ENCODE results near the gene POU1F1.

POU1F1 gene

DNA sequence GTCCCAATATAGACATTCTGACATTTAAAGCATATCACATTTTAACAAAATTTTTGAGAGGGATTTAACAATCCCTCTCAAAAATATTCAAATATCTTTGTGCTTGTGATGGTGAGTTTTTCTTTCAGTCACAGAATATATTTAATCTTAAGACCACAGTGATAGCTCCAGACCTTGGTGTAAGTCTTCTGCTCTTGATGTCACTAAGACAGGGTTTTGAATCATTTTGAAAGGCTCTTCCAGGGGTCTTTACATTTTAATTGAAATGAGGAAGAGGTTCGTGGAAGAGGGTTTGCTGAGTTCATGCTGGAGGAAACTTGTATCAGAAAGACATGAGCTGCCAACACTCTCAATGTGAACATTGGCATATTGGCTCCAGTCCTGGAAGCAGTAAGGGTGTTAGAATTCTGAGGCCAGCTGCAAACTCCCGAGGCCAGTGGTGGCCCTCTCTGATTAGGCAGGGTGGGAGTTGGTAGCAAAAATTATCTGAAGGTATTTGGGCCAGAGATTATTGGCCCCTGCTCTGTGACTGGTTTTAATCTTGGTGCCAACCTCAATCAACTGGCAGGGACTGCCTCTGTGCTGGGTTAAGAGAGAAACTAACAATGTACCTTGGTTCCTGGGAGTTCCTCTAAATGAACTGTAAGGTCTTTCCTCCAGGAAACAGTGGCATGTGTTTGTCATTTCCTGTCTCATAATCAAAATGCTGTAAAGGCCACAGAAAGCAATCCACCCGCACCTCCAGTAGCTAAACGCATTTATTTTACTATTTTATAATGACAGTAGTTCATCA, 5.3 kb downstream of the POU1F1 start:
- DNase-seq (ENCODE audit: extremely low read depth, low read depth): no peak
- TF ChIP-seq, protein P1, sequence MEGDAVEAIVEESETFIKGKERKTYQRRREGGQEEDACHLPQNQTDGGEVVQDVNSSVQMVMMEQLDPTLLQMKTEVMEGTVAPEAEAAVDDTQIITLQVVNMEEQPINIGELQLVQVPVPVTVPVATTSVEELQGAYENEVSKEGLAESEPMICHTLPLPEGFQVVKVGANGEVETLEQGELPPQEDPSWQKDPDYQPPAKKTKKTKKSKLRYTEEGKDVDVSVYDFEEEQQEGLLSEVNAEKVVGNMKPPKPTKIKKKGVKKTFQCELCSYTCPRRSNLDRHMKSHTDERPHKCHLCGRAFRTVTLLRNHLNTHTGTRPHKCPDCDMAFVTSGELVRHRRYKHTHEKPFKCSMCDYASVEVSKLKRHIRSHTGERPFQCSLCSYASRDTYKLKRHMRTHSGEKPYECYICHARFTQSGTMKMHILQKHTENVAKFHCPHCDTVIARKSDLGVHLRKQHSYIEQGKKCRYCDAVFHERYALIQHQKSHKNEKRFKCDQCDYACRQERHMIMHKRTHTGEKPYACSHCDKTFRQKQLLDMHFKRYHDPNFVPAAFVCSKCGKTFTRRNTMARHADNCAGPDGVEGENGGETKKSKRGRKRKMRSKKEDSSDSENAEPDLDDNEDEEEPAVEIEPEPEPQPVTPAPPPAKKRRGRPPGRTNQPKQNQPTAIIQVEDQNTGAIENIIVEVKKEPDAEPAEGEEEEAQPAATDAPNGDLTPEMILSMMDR (IDR thresholded peaks at IDR 0.05; ENCODE audit: low read depth, low read length): no peak

DNA sequence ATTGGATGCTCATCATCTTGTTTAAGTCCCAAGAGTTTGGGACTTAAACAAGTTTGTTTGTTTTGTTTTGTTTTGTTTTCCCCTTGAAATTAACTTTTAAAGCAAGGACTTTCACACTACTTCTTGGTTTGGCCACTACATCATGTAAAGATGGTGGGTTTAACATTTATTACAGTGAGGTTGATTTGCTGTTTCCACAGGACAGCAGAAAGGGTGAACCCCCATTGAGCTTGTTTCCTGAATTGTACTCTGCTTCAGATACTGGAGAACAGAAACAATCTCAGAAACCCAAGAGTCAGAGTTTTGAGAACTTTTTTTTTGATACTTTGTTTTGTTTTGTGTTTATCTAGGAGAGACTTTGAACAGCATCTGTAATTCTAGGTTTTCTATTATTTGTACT, 6.7 kb downstream of the POU1F1 start:
- TF ChIP-seq, protein P1 (IDR thresholded peaks at IDR 0.05; ENCODE audit: low read depth, low read length): no peak
- DNase-seq (ENCODE audit: extremely low read depth, low read depth): no peak

DNA sequence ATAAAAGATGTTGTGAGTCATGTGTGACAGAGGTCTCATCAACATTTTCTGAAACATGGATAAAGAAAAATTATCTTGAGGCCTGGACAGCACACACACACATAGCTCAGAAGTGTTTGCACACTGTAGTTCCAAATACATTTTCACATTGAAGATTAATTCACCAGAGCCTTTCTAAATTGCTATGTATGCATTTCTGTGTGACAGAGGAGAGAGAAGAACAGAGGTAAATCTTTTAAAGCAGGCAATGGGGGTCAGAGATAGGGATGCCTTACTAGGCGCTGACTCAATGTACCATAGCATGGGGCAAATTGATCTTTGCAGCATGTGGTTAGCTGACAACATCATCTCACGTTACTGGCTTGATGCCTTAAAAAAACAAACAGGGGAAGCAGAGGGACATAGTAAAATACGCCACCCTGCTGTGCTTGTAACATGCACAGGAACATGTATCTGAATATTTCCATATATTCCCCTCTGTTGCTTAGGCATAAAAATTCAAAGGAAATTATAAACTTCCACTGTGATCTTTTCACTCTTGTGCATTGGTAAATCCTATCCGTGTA, 7.7 kb downstream of the POU1F1 start:
- TF ChIP-seq, protein P1 (IDR thresholded peaks at IDR 0.05; ENCODE audit: low read depth, low read length): no peak
- no peak for DNase-seq (ENCODE audit: extremely low read depth, low read depth)

DNA sequence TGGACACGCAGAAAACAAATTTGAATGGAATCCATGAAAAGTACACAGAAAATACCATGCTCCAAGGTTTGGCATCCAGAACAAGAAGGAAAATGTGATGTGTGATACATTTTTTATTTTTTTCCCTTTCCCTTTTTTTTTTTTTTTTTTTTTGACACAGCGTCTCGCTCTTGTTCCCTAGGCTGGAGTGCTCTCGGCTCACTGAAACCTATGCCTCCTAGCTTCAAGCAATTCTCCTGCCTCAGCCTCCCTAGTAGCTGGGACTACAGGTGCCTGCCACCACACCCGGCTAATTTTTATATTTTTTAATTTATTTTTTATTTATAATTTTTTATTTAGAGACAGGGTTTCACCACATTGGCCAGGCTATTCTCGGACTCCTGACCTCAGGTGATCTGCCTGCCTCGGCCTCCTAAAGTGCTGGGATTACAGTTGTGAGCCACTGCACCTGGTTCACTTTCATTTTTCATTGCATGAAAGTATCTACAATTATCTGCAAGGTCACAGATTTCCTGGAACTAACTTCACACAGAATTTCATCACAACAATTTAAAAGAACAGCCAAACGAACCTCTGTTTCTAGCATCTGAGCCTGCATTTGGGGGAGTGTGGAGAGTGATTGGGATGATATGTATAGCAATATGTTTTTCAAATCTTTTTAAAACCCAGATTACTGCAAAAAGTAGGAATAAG, 8.3 kb downstream of the POU1F1 start:
- TF ChIP-seq, protein P1 (IDR thresholded peaks at IDR 0.05; ENCODE audit: low read depth, low read length): no peak
- DNase-seq (ENCODE audit: extremely low read depth, low read depth): no peak

DNA sequence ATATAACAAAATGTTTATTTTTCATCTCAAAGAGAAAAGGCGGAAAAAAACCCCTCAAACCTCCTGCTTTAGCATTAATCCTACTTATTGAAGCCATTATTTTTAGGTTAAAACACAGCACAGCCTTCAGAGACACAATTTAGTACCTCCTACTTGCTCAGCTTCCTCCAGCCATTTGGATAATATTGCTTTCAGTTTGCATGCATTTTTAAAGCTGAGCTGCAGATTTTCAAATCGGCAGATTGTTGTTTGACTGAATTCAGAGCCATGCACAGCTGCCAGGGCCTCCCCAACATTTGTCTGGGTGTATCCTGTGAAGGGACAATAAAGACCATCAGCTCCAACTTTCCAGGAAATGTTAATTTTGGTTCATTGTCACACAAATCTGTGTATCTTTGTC, 14.5 kb downstream of the POU1F1 start:
- DNase-seq (ENCODE audit: extremely low read depth, low read depth): no peak
- TF ChIP-seq, protein P1 (IDR thresholded peaks at IDR 0.05; ENCODE audit: low read depth, low read length): no peak

DNA sequence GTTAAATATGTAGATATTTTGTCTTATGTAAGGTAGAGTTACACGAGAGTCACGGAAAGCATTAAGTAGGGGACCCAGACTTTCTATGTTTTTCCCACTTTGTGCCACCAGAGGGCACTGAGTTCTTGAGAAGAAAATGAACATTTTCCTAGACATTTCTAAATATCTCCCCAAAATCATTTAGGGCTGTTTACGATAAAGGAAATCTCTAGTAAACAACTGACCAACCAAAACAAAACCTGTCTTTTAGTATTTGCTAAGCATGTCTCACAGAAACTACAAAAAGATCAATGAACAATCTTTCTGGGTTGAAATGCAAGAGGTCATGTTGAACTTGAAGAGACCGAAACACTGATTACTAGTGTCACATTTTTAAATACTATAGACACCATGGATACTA, 16.1 kb downstream of the POU1F1 start:
- TF ChIP-seq, protein P1 (IDR thresholded peaks at IDR 0.05; ENCODE audit: low read depth, low read length): peak; percentile 72
- peak; percentile 3 for DNase-seq (ENCODE audit: extremely low read depth, low read depth)

DNA sequence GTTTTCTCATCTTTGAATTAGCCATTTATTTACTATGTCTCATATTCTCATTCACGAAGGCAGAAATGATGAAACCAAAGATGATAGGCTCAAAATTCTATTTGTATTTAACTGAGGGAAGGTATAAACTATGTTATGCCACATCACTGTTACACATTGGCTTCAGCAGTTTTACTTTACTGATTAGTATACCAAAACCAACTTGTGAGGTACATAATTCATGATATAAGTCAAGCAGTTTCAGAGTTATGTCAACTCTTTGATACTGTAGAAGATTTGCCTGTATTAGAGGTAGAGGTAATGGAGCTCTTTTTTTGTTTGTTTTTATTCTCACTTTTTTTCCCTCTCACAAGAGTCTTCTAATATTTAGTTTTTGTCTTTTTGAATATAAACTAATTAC, 26.4 kb downstream of the POU1F1 start:
- TF ChIP-seq, protein P1 (IDR thresholded peaks at IDR 0.05; ENCODE audit: low read depth, low read length): no peak
- no peak for DNase-seq (ENCODE audit: extremely low read depth, low read depth)

All from AG09319 (cell line).